Cardiac fibroblast (primary cell): Measurements from ENCODE around the gene NPAS2.

Experiments
- DNase-seq, 2 donors: peaks; one replicate each; pipeline versions ENCODE4 v3.0.0 to v3.0.0-alpha.2; 2010; ENCODE audit warnings: low read depth in 2 of 2
- H3K4me3 ChIP-seq, 2 donors: replicated peaks in 1 of 2; 1 replicate in 1 of 2; 2 replicates in 1 of 2; pipeline ENCODE4 v1.5.1; 2011; ENCODE audit warnings: low read depth in 2 of 2, low read length in 2 of 2, mild to moderate bottlenecking in 2 of 2, moderate library complexity in 1 of 2
- TF ChIP-seq, protein P1 (sequence below): IDR thresholded peaks from one replicate; pipeline ENCODE4 v1.5.1; 2011; ENCODE audit warnings: low read depth, mild to moderate bottlenecking, low read length, inconsistent platforms

Gene NPAS2

GRCh38 chr2:100978582-100979191 lies 158.7 kb downstream of the NPAS2 start:
- H3K4me3 ChIP-seq: no peak overlapping the region
- DNase-seq: peak in 1 of 2 donors; percentile 29
- TF ChIP-seq, protein P1, sequence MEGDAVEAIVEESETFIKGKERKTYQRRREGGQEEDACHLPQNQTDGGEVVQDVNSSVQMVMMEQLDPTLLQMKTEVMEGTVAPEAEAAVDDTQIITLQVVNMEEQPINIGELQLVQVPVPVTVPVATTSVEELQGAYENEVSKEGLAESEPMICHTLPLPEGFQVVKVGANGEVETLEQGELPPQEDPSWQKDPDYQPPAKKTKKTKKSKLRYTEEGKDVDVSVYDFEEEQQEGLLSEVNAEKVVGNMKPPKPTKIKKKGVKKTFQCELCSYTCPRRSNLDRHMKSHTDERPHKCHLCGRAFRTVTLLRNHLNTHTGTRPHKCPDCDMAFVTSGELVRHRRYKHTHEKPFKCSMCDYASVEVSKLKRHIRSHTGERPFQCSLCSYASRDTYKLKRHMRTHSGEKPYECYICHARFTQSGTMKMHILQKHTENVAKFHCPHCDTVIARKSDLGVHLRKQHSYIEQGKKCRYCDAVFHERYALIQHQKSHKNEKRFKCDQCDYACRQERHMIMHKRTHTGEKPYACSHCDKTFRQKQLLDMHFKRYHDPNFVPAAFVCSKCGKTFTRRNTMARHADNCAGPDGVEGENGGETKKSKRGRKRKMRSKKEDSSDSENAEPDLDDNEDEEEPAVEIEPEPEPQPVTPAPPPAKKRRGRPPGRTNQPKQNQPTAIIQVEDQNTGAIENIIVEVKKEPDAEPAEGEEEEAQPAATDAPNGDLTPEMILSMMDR: no peak

- TF ChIP-seq, protein P1: no peak
- DNase-seq: no peak
- H3K4me3 ChIP-seq: no peak overlapping the region
These were observed 160.1 kb downstream of the NPAS2 start for GRCh38 chr2:100980046-100980445.

DNA sequence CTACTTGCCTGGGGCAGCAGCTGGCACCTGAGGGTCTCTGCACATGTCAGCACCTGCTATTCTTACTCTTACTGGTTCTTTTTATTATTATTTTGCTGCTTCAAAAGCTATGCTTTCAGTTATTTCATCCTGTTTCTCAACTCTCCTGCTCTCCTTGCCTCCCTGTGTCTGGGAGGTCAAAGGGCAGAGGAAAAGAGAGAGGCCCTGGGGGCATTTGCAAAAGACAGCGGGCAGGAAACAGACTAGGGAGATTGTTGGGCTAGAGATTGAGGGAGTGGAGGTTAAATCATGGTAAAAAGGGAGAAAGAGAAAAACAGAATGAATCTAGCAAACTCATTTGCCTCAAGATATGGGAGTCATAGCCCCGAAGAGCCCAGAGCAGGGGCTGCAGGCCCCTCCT lies 161.1 kb downstream of the NPAS2 start:
- TF ChIP-seq, protein P1: no peak
- DNase-seq: no peak
- no peak overlapping the region for H3K4me3 ChIP-seq

DNA sequence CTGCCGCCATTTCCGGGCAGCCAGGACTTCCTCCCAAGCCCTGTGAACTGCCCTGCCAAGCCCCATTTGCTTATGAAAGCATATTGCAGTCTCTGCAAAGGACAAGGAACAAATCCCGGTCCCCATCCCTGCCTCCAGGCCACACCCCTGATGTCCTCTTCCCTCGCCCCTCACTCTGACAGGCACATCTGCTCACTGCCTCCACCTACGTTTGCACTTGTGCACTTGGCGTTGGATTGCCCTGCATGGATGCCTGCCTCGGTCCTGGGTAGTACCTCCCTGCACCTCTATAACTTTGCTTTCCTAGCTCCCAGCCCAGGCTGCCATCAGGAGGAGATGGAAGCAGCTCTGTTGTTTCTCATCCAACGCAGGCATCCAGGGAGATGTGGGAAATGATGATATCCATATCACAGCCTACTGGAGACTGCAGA lies 162.5 kb downstream of the NPAS2 start:
- DNase-seq: no peak
- TF ChIP-seq, protein P1: no peak
- no peak overlapping the region for H3K4me3 ChIP-seq

- TF ChIP-seq, protein P1: no peak
- DNase-seq: no peak
- H3K4me3 ChIP-seq: no peak overlapping the region
These were observed 163.3 kb downstream of the NPAS2 start for GRCh38 chr2:100983201-100983600.

- no peak overlapping the region for H3K4me3 ChIP-seq
- TF ChIP-seq, protein P1: no peak
- DNase-seq: no peak
These were observed 163.9 kb downstream of the NPAS2 start for GRCh38 chr2:100983684-100984310.
